Measurements from ENCODE around the gene GRID1. TPM values are rescaled to one million over a fixed set of nuclear protein-coding genes. Genes with fewer than 3 reads are reported as not detected.

The GRID1 gene
- polyA plus RNA-seq, 1 of the 3 experiments (the other 2 are of a cell fraction) = 0.13 TPM

- 36% methylated on average over 2 of the region's 2 CpGs for WGBS (ENCODE audit: low lambda C conversion rate)
Measured at GRCh38 chr10:86251426-86251825, 115.2 kb downstream of the GRID1 start.

GRCh38 chr10:86250399-86250798 is 116.2 kb downstream of the GRID1 start:
- whole genome bisulfite sequencing (ENCODE audit: low lambda C conversion rate) = 50% methylated on average over 6 of the region's 15 CpGs
- no peak overlapping the region for H3K27ac ChIP-seq (ENCODE audit: low read depth in 2 of 2, low read length in 1 of 2)
- no peaks in the 10 kb centered on the region for H3K9me2 ChIP-seq
- H3K79me2 ChIP-seq (ENCODE audit: insufficient read depth) = no peaks in the 10 kb centered on the region
- no peak overlapping the region for H2AFZ ChIP-seq (ENCODE audit: low read depth)
- H3K36me3 ChIP-seq (replicated peaks in 1 of 2; ENCODE audit: control insufficient read depth in 1 of 2, insufficient read depth in 2 of 2, low read length in 1 of 2) = no peaks in the 10 kb centered on the region
- POLR2A ChIA-PET = no interaction called here
- no peak overlapping the region for H3K9ac ChIP-seq
- no peaks in the 10 kb centered on the region for H4K20me1 ChIP-seq (ENCODE audit: insufficient read depth)
- TF ChIP-seq NFIC (IDR thresholded peaks at IDR 0.05; ENCODE audit: borderline replicate concordance) (no peak), USF2 (IDR thresholded peaks at IDR 0.05; ENCODE audit: borderline replicate concordance, low read depth, low read length) (no peak)
- no peaks in the 10 kb centered on the region for H3K27me3 ChIP-seq (ENCODE audit: insufficient read depth)
- H3K4me1 ChIP-seq (ENCODE audit: control insufficient read depth in 1 of 2, insufficient read depth in 2 of 2, low read depth in 1 of 2, low read length in 1 of 2) = peaks cover 0 to 46% of the 10 kb centered on the region in 2 experiments; a peak in 2 of 4 replicates
- H3K9me3 ChIP-seq = no peaks in the 10 kb centered on the region
- no peaks in the 10 kb centered on the region for H3F3A ChIP-seq (replicated peaks; ENCODE audit: insufficient read depth)
- peak; percentile 4 for DNase-seq
- no peak overlapping the region for H3K4me2 ChIP-seq
- CTCF ChIA-PET = interaction anchor here (1.0 to 1.4 kb wide), 3 partner anchors 11 to 98 kb away, joined by 3 to 6 read pairs (median 3); no protein-coding TSS in a partner anchor
- H3K4me3 ChIP-seq (ENCODE audit: low read depth in 2 of 2, low read length in 1 of 2) = no peak overlapping the region

More at GRCh38 chr10:86251426-86251825, 115.2 kb downstream of the GRID1 start:
- ChIA-PET CTCF (interaction anchor here (1.0 kb wide), 1 partner anchor 125 kb away, joined by 4 read pairs; no protein-coding TSS in a partner anchor), POLR2A (no interaction called here)
- Histone ChIP-seq H3K4me3 (ENCODE audit: low read depth in 2 of 2, low read length in 1 of 2) (no peak overlapping the region), H3K79me2 (ENCODE audit: insufficient read depth) (no peaks in the 10 kb centered on the region), H3K4me2 (no peak overlapping the region), H3K4me1 (ENCODE audit: control insufficient read depth in 1 of 2, insufficient read depth in 2 of 2, low read depth in 1 of 2, low read length in 1 of 2) (peaks cover 0 to 46% of the 10 kb centered on the region in 2 experiments; a peak in 2 of 4 replicates), H4K20me1 (ENCODE audit: insufficient read depth) (no peaks in the 10 kb centered on the region), H3K9me2 (no peaks in the 10 kb centered on the region), H3F3A (replicated peaks; ENCODE audit: insufficient read depth) (no peaks in the 10 kb centered on the region), H3K9me3 (no peaks in the 10 kb centered on the region), H3K36me3 (replicated peaks in 1 of 2; ENCODE audit: control insufficient read depth in 1 of 2, insufficient read depth in 2 of 2, low read length in 1 of 2) (no peaks in the 10 kb centered on the region), H3K27me3 (ENCODE audit: insufficient read depth) (no peaks in the 10 kb centered on the region), H3K9ac (no peak overlapping the region), H3K27ac (ENCODE audit: low read depth in 2 of 2, low read length in 1 of 2) (peak overlapping the region in 1 of 2 experiments; percentile 86; a peak in 1 of 4 replicates), H2AFZ (ENCODE audit: low read depth) (no peak overlapping the region)
- DNase-seq = peak; percentile 60
- TF ChIP-seq ZBTB33 (IDR thresholded peaks at IDR 0.05; ENCODE audit: borderline replicate concordance, low read depth) (no peak), CTCF (IDR thresholded peaks at IDR 0.05) (no peak)

- Histone ChIP-seq H3F3A (replicated peaks; ENCODE audit: insufficient read depth) (no peaks in the 10 kb centered on the region), H3K9me2 (no peaks in the 10 kb centered on the region), H3K27ac (ENCODE audit: low read depth in 2 of 2, low read length in 1 of 2) (no peak overlapping the region), H3K79me2 (ENCODE audit: insufficient read depth) (no peaks in the 10 kb centered on the region), H4K20me1 (ENCODE audit: insufficient read depth) (no peaks in the 10 kb centered on the region), H3K9ac (no peak overlapping the region), H3K4me2 (no peak overlapping the region), H3K4me3 (ENCODE audit: low read depth in 2 of 2, low read length in 1 of 2) (no peak overlapping the region), H3K9me3 (no peaks in the 10 kb centered on the region), H3K27me3 (ENCODE audit: insufficient read depth) (no peaks in the 10 kb centered on the region), H3K36me3 (replicated peaks in 1 of 2; ENCODE audit: control insufficient read depth in 1 of 2, insufficient read depth in 2 of 2, low read length in 1 of 2) (no peaks in the 10 kb centered on the region), H2AFZ (ENCODE audit: low read depth) (no peak overlapping the region), H3K4me1 (ENCODE audit: control insufficient read depth in 1 of 2, insufficient read depth in 2 of 2, low read depth in 1 of 2, low read length in 1 of 2) (peaks cover 0 to 47% of the 10 kb centered on the region in 2 experiments; a peak in 2 of 4 replicates)
- CTCF ChIA-PET = interaction anchor here (1.2 to 1.4 kb wide), 2 partner anchors 11 to 29 kb away, joined by 3 to 6 read pairs; no protein-coding TSS in a partner anchor
- POLR2A ChIA-PET = no interaction called here
- no peak for DNase-seq
- TF ChIP-seq MXI1 (IDR thresholded peaks at IDR 0.05; ENCODE audit: low read depth, low read length) (no peak), TCF12 (IDR thresholded peaks at IDR 0.05) (no peak), USF2 (IDR thresholded peaks at IDR 0.05; ENCODE audit: borderline replicate concordance, low read depth, low read length) (no peak), SMC3 (IDR thresholded peaks at IDR 0.05; ENCODE audit: low read depth, low read length) (no peak), SIN3A (IDR thresholded peaks at IDR 0.05; ENCODE audit: borderline replicate concordance, low read depth, low read length) (no peak), EP300 (IDR thresholded peaks at IDR 0.05; ENCODE audit: borderline replicate concordance in 1 of 2, low read depth in 1 of 2, low read length in 1 of 2) (no peak), MEF2A (IDR thresholded peaks at IDR 0.05; ENCODE audit: borderline replicate concordance, low read depth) (no peak), GABPA (IDR thresholded peaks at IDR 0.05; ENCODE audit: low read depth) (no peak), MAX (IDR thresholded peaks at IDR 0.05; ENCODE audit: low read depth) (no peak), FOXM1 (IDR thresholded peaks at IDR 0.05; ENCODE audit: low read depth) (no peak), NRF1 (IDR thresholded peaks at IDR 0.05; ENCODE audit: low read depth, low read length) (no peak), POLR2AphosphoS5 (IDR thresholded peaks at IDR 0.05; ENCODE audit: low read depth, low read length) (no peak), JUND (IDR thresholded peaks at IDR 0.05) (no peak), YY1 (IDR thresholded peaks at IDR 0.05; ENCODE audit: low read depth) (no peak)
Measured at GRCh38 chr10:86249794-86250193, 116.8 kb downstream of the GRID1 start.
